Stomach (tissue), 9 donors: ENCODE data around the gene ANTXR1. TPM values are rescaled to one million over a fixed set of nuclear protein-coding genes. Genes with fewer than 3 reads are reported as not detected.

Experiments used
- DNase-seq, 2 donors: peaks; one replicate each; pipeline versions ENCODE4 v3.0.0 to v3.0.0-alpha.2; 2013 to 2019
- H3K27ac ChIP-seq, 5 donors: fragments of 200-600 bp in 4 of 5; sonication (generic) in 4 of 5; one replicate each; pipeline ENCODE4 v1.5.1; 2013 to 2019; ENCODE audit warnings: mild to moderate bottlenecking in 1 of 5, moderate library complexity in 1 of 5
- H3K27me3 ChIP-seq, 3 donors: fragments of 200-600 bp; sonication (generic); one replicate each; pipeline ENCODE4 v1.5.1; 2017 to 2019; ENCODE audit warnings: mixed run types in 1 of 3
- H3K36me3 ChIP-seq, 4 donors: fragments of 200-600 bp; sonication (generic); 1 replicate in 3 of 4; 2 replicates in 1 of 4; pipeline ENCODE4 v1.5.1; 2016 to 2019
- H3K4me1 ChIP-seq, 4 donors: fragments of 200-600 bp; sonication (generic); one replicate each; pipeline ENCODE4 v1.5.1; 2016 to 2019
- H3K4me3 ChIP-seq, 4 donors: fragments of 200-600 bp; sonication (generic) in 3 of 4; one replicate each; pipeline ENCODE4 v1.5.1; 2016 to 2019; ENCODE audit warnings: mild to moderate bottlenecking in 1 of 4
- H3K9me3 ChIP-seq, 4 donors: fragments of 200-600 bp; sonication (generic); one replicate each; pipeline ENCODE4 v1.5.1; 2016 to 2019
- CTCF ChIP-seq, 7 experiments: fragments of 450-650 bp in 4 of 7; fragments of 200-600 bp in 3 of 7; sonication (generic) in 3 of 7; IDR thresholded peaks; one replicate each; pipeline ENCODE4 v1.5.1; 2016 to 2019; ENCODE audit warnings: antibody characterized with exemption in 7 of 7, control low read depth in 2 of 7, mild to moderate bottlenecking in 1 of 7
- EP300 ChIP-seq: sonication (generic); formaldehyde crosslinking; IDR thresholded peaks from one replicate; pipeline ENCODE4 v1.6.1; 2017; ENCODE audit warnings: antibody characterized with exemption
- POLR2A ChIP-seq, 4 donors: fragments of 450-650 bp; IDR thresholded peaks; one replicate each; pipeline ENCODE4 v1.6.1; 2016; ENCODE audit warnings: antibody characterized with exemption in 4 of 4, control low read depth in 2 of 4, mild to moderate bottlenecking in 1 of 4, moderate library complexity in 1 of 4
- POLR2AphosphoS5 ChIP-seq, 3 donors: sonication (generic); formaldehyde crosslinking; IDR thresholded peaks; one replicate each; pipeline ENCODE4 v1.6.1; 2016; ENCODE audit warnings: antibody characterized with exemption in 3 of 3
- WGBS, 5 donors: extraction: QIAGEN DNeasy Blood & Tissue Kit in 3 of 5; methylation state at CpG; one replicate each; pipeline versions ENCODE4 v1.1.5 to v1.1.7; 2013 to 2018; 5-methylcytosine and 5-hydroxymethylcytosine counted together
- intact Hi-C: fragments of 100-400 bp; cut with DNase I; formaldehyde crosslinking; loops from one replicate; pipeline ENCODE4 v1.15.1; 2023; ENCODE audit warnings: low total_unique reads
- polyA plus RNA-seq, 3 donors: library from polyadenylated mRNA; stranded (reverse); fragments of 200-250 nt; gene quantifications; one replicate each; pipeline ENCODE4 v1.2.3, GENCODE V29; 2013
- total RNA-seq, 5 donors: library from RNA; depleted of rRNA; stranded (reverse); fragments of >200 nt; gene quantifications; one replicate each; pipeline versions ENCODE4 v1.1.0 to v1.2.3, GENCODE V29; 2014 to 2016
- donor health status: healthy with polysubstance abuse.
- donor health status: Bipolar disorder and iron deficiency.
- donor health status: healthy.

The ANTXR1 gene
- total and polyA plus RNA-seq, 8 donors, result 5.8 to 32.5 (median 13.7) TPM

- Histone ChIP-seq H3K4me3 (no peak overlapping the region), H3K27ac (no peak overlapping the region), H3K4me1 (no peaks in the 10 kb centered on the region), H3K27me3 (no peaks in the 10 kb centered on the region), H3K36me3 (no peaks in the 10 kb centered on the region), H3K9me3 (no peaks in the 10 kb centered on the region)
- 76 to 84% (median 76%) methylated on average over 2 of the region's 2 CpGs for WGBS, 5 donors
- TF ChIP-seq POLR2AphosphoS5 (IDR thresholded peaks at IDR 0.05) (no peak), EP300 (no peak), CTCF (IDR thresholded peaks at IDR 0.05) (no peak), POLR2A (IDR thresholded peaks at IDR 0.05) (no peak)
- no peak for DNase-seq
- intact Hi-C loops, result no loop called here
Observed at GRCh38 chr2:69055688-69056470, 42.9 kb downstream of the ANTXR1 start.

- no peak overlapping the region for H3K27ac ChIP-seq
- no peak overlapping the region for H3K4me3 ChIP-seq
- no peaks in the 10 kb centered on the region for H3K36me3 ChIP-seq
- no peak for DNase-seq
- 67 to 76% (median 70%) methylated on average over 3 of the region's 3 CpGs for WGBS, 5 donors
- peaks cover 0 to 17% (median 13%) of the 10 kb centered on the region in 4 donors for H3K4me1 ChIP-seq
- TF ChIP-seq POLR2AphosphoS5 (IDR thresholded peaks at IDR 0.05) (no peak), POLR2A (IDR thresholded peaks at IDR 0.05) (no peak), EP300 (no peak), CTCF (IDR thresholded peaks at IDR 0.05) (no peak)
- H3K27me3 ChIP-seq, result no peaks in the 10 kb centered on the region
- intact Hi-C loops, result no loop called here
- H3K9me3 ChIP-seq, result no peaks in the 10 kb centered on the region
Observed at GRCh38 chr2:69057660-69058059, 44.7 kb downstream of the ANTXR1 start.

- DNase-seq, result no peak
- H3K9me3 ChIP-seq, result no peaks in the 10 kb centered on the region
- H3K27me3 ChIP-seq, result no peaks in the 10 kb centered on the region
- H3K27ac ChIP-seq, result no peak overlapping the region
- intact Hi-C loops, result no loop called here
- no peaks in the 10 kb centered on the region for H3K36me3 ChIP-seq
- H3K4me3 ChIP-seq, result no peak overlapping the region
- TF ChIP-seq POLR2A (IDR thresholded peaks at IDR 0.05), result no peak
- no peak for TF ChIP-seq POLR2AphosphoS5 (IDR thresholded peaks at IDR 0.05)
- no peak for TF ChIP-seq EP300
- no peak for TF ChIP-seq CTCF (IDR thresholded peaks at IDR 0.05)
- peaks cover 0 to 19% (median 14%) of the 10 kb centered on the region in 4 donors for H3K4me1 ChIP-seq
Observed at GRCh38 chr2:69059731-69060290, 46.8 kb downstream of the ANTXR1 start.

- H3K36me3 ChIP-seq, result no peaks in the 10 kb centered on the region
- no peak for DNase-seq
- H3K27ac ChIP-seq, result peak overlapping the region in 1 of 5 donors; percentile 18
- intact Hi-C loops, result no loop called here
- no peaks in the 10 kb centered on the region for H3K27me3 ChIP-seq
- peaks cover 0 to 19% (median 14%) of the 10 kb centered on the region in 4 donors for H3K4me1 ChIP-seq
- no peaks in the 10 kb centered on the region for H3K9me3 ChIP-seq
- no peak overlapping the region for H3K4me3 ChIP-seq
- TF ChIP-seq CTCF (IDR thresholded peaks at IDR 0.05), result no peak
- no peak for TF ChIP-seq POLR2AphosphoS5 (IDR thresholded peaks at IDR 0.05)
- no peak for TF ChIP-seq EP300
- no peak for TF ChIP-seq POLR2A (IDR thresholded peaks at IDR 0.05)
Observed at GRCh38 chr2:69060938-69061501, 48.0 kb downstream of the ANTXR1 start.
